IPS-15b (cell line): ENCODE measurements around the gene PRAME.
A peak's percentile ranks its signal among the peaks of the same experiment; 100 is the strongest.
"Not testable (repeated sequence)": the region's sequence is repeated elsewhere in the genome, so short reads cannot be mapped to it uniquely, and the experiment has no call there.

Experiments
- H3K27me3 ChIP-seq: one replicate; pipeline ENCODE4 v1.6.1; 2013; ENCODE audit warnings: low read length; ENCODE audit not compliant: control insufficient read depth, insufficient read depth
- H3K36me3 ChIP-seq: one replicate; pipeline ENCODE4 v1.6.1; 2013; ENCODE audit warnings: low read length; ENCODE audit not compliant: control insufficient read depth, insufficient read depth
- H3K4me1 ChIP-seq: one replicate; pipeline ENCODE4 v1.6.1; 2013; ENCODE audit warnings: mild to moderate bottlenecking, low read length; ENCODE audit not compliant: control insufficient read depth, insufficient read depth
- H3K4me3 ChIP-seq: one replicate; pipeline ENCODE4 v1.5.1; 2013; ENCODE audit warnings: low read depth, low read length
- H3K9ac ChIP-seq: one replicate; pipeline ENCODE4 v1.6.1; 2013; ENCODE audit warnings: low read depth, mild to moderate bottlenecking, low read length
- H3K9me3 ChIP-seq: one replicate; pipeline ENCODE4 v1.6.1; 2013; ENCODE audit warnings: mild to moderate bottlenecking, low read length; ENCODE audit not compliant: control insufficient read depth, insufficient read depth

Gene PRAME

GRCh38 chr22:22513619-22514018, 45.4 kb downstream of the PRAME start:
- Histone ChIP-seq H3K4me3 (no peak overlapping the region), H3K27me3 (peaks cover 48% of the 10 kb centered on the region), H3K9ac (no peak overlapping the region), H3K4me1 (no peaks in the 10 kb centered on the region), H3K9me3 (no peaks in the 10 kb centered on the region), H3K36me3 (no peaks in the 10 kb centered on the region)

GRCh38 chr22:22512951-22513350, 46.1 kb downstream of the PRAME start:
- no peaks in the 10 kb centered on the region for H3K9me3 ChIP-seq
- peaks cover 49% of the 10 kb centered on the region for H3K27me3 ChIP-seq
- H3K9ac ChIP-seq = no peak overlapping the region
- H3K4me1 ChIP-seq = no peaks in the 10 kb centered on the region
- H3K4me3 ChIP-seq = no peak overlapping the region
- H3K36me3 ChIP-seq = no peaks in the 10 kb centered on the region

GRCh38 chr22:22510833-22511232, 48.2 kb downstream of the PRAME start:
- not testable (repeated sequence) for H3K36me3 ChIP-seq

GRCh38 chr22:22509912-22510311, 49.2 kb downstream of the PRAME start:
- not testable (repeated sequence) for H3K9ac ChIP-seq, H3K36me3 ChIP-seq, H3K9me3 ChIP-seq, H3K4me1 ChIP-seq, H3K4me3 ChIP-seq
- peaks cover 38% of the 10 kb centered on the region for H3K27me3 ChIP-seq

More at GRCh38 chr22:22510833-22511232, 48.2 kb downstream of the PRAME start:
- not testable (repeated sequence) for H3K9me3 ChIP-seq, H3K4me3 ChIP-seq, H3K4me1 ChIP-seq, H3K9ac ChIP-seq
- H3K27me3 ChIP-seq = peaks cover 47% of the 10 kb centered on the region

- peak within 1 kb of the TSS; percentile 70 for H3K9ac ChIP-seq
- H3K9me3 ChIP-seq = no peaks in the 10 kb centered on the region
- no peaks in the 10 kb centered on the region for H3K4me1 ChIP-seq
- peak within 1 kb of the TSS; percentile 86 for H3K4me3 ChIP-seq
- H3K36me3 ChIP-seq = peaks cover 2% of the 10 kb centered on the region
- H3K27me3 ChIP-seq = peaks cover 25% of the 10 kb centered on the region
Measured at GRCh38 chr22:22508274-22509176, 50.5 kb downstream of the PRAME start, which contains the start of gene ZNF280B. Gene ZNF280B, minus strand, starts transcription at chr22:22508742. Its CDS starts 19,344 bp downstream, at chr22:22489398.

- Histone ChIP-seq H3K36me3 (peaks cover 2% of the 10 kb centered on the region), H3K4me1 (no peaks in the 10 kb centered on the region), H3K9ac (peak overlapping the region; percentile 70), H3K9me3 (no peaks in the 10 kb centered on the region), H3K4me3 (peak overlapping the region; percentile 86), H3K27me3 (peaks cover 21% of the 10 kb centered on the region)
Measured at GRCh38 chr22:22507743-22508273, 51.3 kb downstream of the PRAME start.

- Histone ChIP-seq H3K9ac (no peak overlapping the region), H3K4me1 (no peaks in the 10 kb centered on the region), H3K27me3 (peaks cover 12% of the 10 kb centered on the region), H3K36me3 (peaks cover 2% of the 10 kb centered on the region), H3K4me3 (no peak overlapping the region), H3K9me3 (no peaks in the 10 kb centered on the region)
Measured at GRCh38 chr22:22506736-22507135, 52.3 kb downstream of the PRAME start.

GRCh38 chr22:22498267-22498666, 60.8 kb downstream of the PRAME start:
- Histone ChIP-seq H3K4me1 (no peaks in the 10 kb centered on the region), H3K36me3 (no peaks in the 10 kb centered on the region), H3K9ac (no peak overlapping the region), H3K9me3 (no peaks in the 10 kb centered on the region), H3K27me3 (peaks cover 13% of the 10 kb centered on the region), H3K4me3 (no peak overlapping the region)
